ENCODE data around the gene PLXNC1.

Gene PLXNC1

DNA sequence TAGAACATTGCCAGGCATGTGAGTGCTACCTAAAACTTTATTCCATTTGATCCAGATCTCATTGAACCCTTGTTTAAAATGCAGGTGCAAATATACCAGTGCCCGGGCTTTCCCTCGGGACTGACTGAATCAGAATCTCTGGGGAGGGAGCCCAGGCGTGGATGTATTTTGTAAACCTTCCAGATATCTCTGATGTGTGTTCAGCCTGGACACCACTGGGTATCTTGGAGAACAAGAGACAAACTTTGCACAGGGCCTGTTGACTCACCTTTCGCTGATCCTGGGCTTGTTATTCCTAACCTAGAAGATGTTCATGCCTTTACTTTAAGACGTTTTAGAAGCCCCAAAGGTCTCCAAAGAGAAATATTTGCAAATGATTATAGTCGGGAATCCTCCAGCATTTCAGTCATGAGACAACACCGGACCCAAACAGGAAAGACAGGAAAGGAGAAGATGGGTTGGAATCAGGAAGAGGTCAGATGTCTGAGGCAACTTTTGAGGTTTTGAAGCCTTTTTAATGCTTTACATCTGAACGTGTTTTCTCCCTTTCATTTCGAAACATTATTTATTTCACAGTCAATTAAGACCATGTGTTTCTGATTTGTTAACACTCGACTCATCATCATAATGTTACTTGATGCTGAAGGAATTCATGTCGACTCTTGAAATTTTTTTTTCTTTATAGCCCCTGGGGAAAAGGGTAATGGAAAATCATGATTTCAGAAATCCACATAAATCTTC lies 118.6 kb downstream of the PLXNC1 start:
- Histone ChIP-seq H3K9me3 (ENCODE audit: control insufficient read depth, insufficient read depth, low read length) (no peaks in the 10 kb centered on the region), H3K27ac (ENCODE audit: low read depth, low read length) (no peak overlapping the region), H3K36me3 (ENCODE audit: control insufficient read depth, insufficient read depth, low read length) (no peaks in the 10 kb centered on the region), H3K4me1 (ENCODE audit: control insufficient read depth, insufficient read depth, low read length) (peaks cover 37% of the 10 kb centered on the region), H3K4me3 (ENCODE audit: low read depth, low read length) (no peak overlapping the region), H3K27me3 (ENCODE audit: control insufficient read depth, insufficient read depth, low read length) (0 out of 2 replicates have a peak, but pooled peaks cover 3% of the 10 kb centered on the region), H3K9ac (ENCODE audit: low read depth, low read length) (no peak overlapping the region)

DNA sequence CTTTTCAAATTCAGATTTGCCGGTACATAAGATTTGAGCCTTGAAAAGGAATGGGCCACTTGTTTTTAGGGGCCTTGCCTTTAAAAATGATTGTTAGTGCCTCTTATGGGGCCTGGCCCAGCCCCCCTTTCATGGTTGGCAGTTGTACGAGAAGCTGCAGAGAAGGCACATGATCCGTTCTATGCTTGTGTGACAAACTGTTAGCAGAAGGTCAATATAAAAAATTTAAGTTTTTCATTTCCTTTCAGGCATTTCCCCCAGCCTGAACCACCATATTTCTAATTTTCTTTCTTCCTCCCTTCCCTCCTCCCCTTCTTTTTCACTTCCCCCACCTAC lies 119.1 kb downstream of the PLXNC1 start:
- H3K4me3 ChIP-seq (ENCODE audit: low read depth, low read length): no peak overlapping the region
- H3K4me1 ChIP-seq (ENCODE audit: control insufficient read depth, insufficient read depth, low read length): peaks cover 32% of the 10 kb centered on the region
- no peak overlapping the region for H3K9ac ChIP-seq (ENCODE audit: low read depth, low read length)
- H3K36me3 ChIP-seq (ENCODE audit: control insufficient read depth, insufficient read depth, low read length): no peaks in the 10 kb centered on the region
- H3K27ac ChIP-seq (ENCODE audit: low read depth, low read length): no peak overlapping the region
- 0 out of 2 replicates have a peak, but pooled peaks cover 3% of the 10 kb centered on the region for H3K27me3 ChIP-seq (ENCODE audit: control insufficient read depth, insufficient read depth, low read length)
- no peaks in the 10 kb centered on the region for H3K9me3 ChIP-seq (ENCODE audit: control insufficient read depth, insufficient read depth, low read length)

DNA sequence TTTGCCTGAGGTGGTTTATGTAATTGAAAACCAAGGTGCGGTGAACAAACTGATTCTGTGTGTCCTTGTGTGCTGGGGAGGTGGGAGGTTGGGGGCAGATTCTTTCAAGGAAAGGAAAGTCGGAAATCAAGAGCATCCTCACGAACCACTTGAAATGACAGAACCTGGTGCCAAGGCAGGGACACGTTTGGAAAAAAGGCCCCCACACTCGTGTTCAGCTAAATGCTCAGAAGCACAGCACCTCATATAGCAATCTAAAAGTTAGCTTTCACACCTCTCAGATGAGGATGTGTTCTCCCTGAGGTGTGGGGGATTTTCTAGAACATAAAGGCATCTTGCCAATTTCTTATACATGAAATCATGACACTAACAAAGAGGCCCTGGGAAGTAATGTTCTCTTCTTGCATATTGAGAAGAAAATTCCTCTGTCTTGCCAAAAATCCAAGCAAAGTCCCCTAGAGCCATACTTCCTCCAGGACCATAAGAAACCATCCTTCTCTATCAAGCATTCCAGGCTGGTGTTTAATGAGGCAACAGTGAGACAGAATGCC lies 119.6 kb downstream of the PLXNC1 start:
- H3K27ac ChIP-seq (ENCODE audit: low read depth, low read length): no peak overlapping the region
- peaks cover 28% of the 10 kb centered on the region for H3K4me1 ChIP-seq (ENCODE audit: control insufficient read depth, insufficient read depth, low read length)
- H3K9ac ChIP-seq (ENCODE audit: low read depth, low read length): no peak overlapping the region

DNA sequence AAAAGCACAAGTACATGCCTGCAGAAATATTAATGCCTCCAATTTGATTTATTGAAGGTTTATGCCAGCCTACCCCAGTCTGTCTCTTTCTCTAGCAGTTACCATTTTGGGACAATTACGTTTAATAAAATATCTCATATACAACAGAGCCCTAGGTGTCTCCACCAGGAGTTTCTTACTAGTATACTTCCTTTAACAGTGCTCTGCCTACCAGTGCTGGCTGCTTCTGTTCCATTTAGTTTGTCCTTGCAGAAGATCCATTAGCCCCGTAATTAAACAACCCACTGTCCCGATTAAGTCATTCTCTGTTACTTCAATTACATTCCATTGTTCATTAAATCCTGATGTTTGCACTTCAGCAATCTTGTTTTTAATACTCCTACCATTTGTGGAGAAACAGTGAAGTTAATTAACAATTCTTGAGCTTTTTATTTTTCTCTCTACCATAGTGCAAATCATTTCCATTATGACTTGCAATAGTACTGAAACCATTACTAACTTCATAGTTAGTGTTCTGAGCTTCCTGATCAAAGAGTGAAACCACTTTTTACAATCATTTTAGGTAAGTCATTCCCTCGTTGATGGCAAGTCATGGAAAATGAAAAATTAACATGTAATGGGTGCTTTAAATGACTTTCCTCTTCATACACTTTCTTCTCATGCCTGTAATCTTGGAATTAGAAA lies 121.1 kb downstream of the PLXNC1 start:
- H3K27me3 ChIP-seq (ENCODE audit: control insufficient read depth, insufficient read depth, low read length): no peaks in the 10 kb centered on the region
- H3K4me1 ChIP-seq (ENCODE audit: control insufficient read depth, insufficient read depth, low read length): peaks cover 15% of the 10 kb centered on the region
- no peak overlapping the region for H3K27ac ChIP-seq (ENCODE audit: low read depth, low read length)
- H3K9me3 ChIP-seq (ENCODE audit: control insufficient read depth, insufficient read depth, low read length): no peaks in the 10 kb centered on the region
- no peak overlapping the region for H3K9ac ChIP-seq (ENCODE audit: low read depth, low read length)
- H3K36me3 ChIP-seq (ENCODE audit: control insufficient read depth, insufficient read depth, low read length): no peaks in the 10 kb centered on the region
- H3K4me3 ChIP-seq (ENCODE audit: low read depth, low read length): no peak overlapping the region

More for the DNA sequence above, 119.6 kb downstream of the PLXNC1 start:
- H3K36me3 ChIP-seq (ENCODE audit: control insufficient read depth, insufficient read depth, low read length): no peaks in the 10 kb centered on the region
- H3K4me3 ChIP-seq (ENCODE audit: low read depth, low read length): no peak overlapping the region
- 0 out of 2 replicates have a peak, but pooled peaks cover 3% of the 10 kb centered on the region for H3K27me3 ChIP-seq (ENCODE audit: control insufficient read depth, insufficient read depth, low read length)
- H3K9me3 ChIP-seq (ENCODE audit: control insufficient read depth, insufficient read depth, low read length): no peaks in the 10 kb centered on the region

DNA sequence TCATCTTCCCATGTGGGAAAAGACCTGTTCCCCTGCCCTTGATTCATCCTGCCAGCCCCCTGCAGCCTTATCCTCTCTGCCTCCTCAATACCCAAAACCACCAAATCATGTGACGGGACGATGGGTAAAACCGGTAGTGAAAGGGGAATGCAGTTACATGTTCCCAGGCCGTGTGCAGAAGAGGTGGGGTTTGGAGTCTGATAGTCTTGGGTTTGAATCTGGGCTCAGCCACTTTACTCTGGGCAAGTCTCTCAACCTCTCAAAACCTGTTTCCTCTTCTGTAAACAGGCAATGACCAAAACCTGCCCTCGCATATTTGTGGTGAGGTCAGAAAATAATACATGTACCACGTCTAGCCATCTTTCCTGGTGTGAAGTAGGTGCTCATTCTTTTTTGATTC lies 123.0 kb downstream of the PLXNC1 start:
- Histone ChIP-seq H3K4me1 (ENCODE audit: control insufficient read depth, insufficient read depth, low read length) (0 out of 2 replicates have a peak, but pooled peaks cover 8% of the 10 kb centered on the region), H3K27ac (ENCODE audit: low read depth, low read length) (no peak overlapping the region), H3K36me3 (ENCODE audit: control insufficient read depth, insufficient read depth, low read length) (no peaks in the 10 kb centered on the region), H3K27me3 (ENCODE audit: control insufficient read depth, insufficient read depth, low read length) (no peaks in the 10 kb centered on the region), H3K9ac (ENCODE audit: low read depth, low read length) (no peak overlapping the region), H3K4me3 (ENCODE audit: low read depth, low read length) (no peak overlapping the region), H3K9me3 (ENCODE audit: control insufficient read depth, insufficient read depth, low read length) (no peaks in the 10 kb centered on the region)

DNA sequence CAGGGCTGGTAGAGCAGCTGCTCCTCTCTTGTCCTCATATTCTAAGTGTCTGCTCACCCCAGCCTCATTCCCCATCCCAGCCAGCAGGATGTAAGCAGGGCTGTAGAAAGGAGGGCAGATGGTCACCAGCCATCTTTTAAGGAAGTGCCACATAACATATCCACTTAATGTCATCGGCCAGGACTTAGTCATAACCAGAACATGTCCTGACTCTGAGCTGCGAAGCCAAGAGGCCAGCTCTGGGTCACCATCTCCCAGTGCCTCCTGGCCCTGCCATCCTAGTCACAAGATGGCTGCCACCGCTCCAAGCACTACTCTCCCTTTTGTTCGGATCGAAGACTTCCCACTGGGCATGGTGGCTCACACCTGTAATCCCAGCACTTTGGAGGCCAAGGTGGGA lies 123.9 kb downstream of the PLXNC1 start:
- Histone ChIP-seq H3K36me3 (ENCODE audit: control insufficient read depth, insufficient read depth, low read length) (no peaks in the 10 kb centered on the region), H3K27ac (ENCODE audit: low read depth, low read length) (no peak overlapping the region), H3K9me3 (ENCODE audit: control insufficient read depth, insufficient read depth, low read length) (no peaks in the 10 kb centered on the region), H3K27me3 (ENCODE audit: control insufficient read depth, insufficient read depth, low read length) (no peaks in the 10 kb centered on the region), H3K9ac (ENCODE audit: low read depth, low read length) (no peak overlapping the region), H3K4me3 (ENCODE audit: low read depth, low read length) (no peak overlapping the region), H3K4me1 (ENCODE audit: control insufficient read depth, insufficient read depth, low read length) (0 out of 2 replicates have a peak, but pooled peaks cover 8% of the 10 kb centered on the region)

DNA sequence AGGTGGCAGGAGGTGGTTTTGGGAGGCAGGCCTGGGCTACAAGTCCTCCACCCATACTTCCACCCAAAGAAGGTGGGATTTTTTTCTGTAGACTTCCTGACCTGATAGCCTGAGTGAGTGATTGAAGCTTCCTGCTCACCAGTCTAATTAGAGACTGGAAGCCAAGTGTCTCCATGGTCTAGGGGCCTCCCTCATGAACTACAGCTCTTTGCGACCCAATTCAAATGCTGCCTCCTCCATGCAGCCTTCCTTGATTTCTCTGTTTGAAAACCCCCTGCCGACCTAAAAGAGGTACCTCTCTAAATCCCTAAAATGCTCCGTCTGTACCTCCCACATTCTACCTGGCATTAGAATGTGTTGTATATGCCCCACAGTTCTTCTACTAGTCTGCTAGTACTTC lies 124.9 kb downstream of the PLXNC1 start:
- Histone ChIP-seq H3K4me3 (ENCODE audit: low read depth, low read length) (no peak overlapping the region), H3K9me3 (ENCODE audit: control insufficient read depth, insufficient read depth, low read length) (no peaks in the 10 kb centered on the region), H3K9ac (ENCODE audit: low read depth, low read length) (no peak overlapping the region), H3K4me1 (ENCODE audit: control insufficient read depth, insufficient read depth, low read length) (0 out of 2 replicates have a peak, but pooled peaks cover 8% of the 10 kb centered on the region), H3K27ac (ENCODE audit: low read depth, low read length) (no peak overlapping the region), H3K27me3 (ENCODE audit: control insufficient read depth, insufficient read depth, low read length) (no peaks in the 10 kb centered on the region), H3K36me3 (ENCODE audit: control insufficient read depth, insufficient read depth, low read length) (no peaks in the 10 kb centered on the region)

DNA sequence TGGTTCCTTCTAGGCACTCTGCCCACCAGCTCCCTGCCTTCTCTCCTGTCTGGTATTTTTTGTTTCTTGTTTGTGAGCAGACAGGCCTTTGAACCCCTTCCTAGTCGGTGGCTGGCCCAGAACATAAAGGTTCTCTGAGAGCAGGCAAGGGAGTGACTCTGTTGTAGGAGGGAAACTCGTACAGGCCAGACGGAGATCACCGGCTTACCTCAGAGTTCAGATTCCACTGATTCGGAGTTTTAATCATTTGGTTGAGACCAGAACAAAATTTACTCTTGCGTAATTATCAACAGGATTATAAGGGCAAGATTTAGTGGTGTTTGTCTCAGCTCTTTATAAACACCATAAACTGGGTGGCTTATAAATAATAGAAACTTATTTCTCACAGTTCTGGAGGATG lies 128.3 kb downstream of the PLXNC1 start:
- Histone ChIP-seq H3K36me3 (ENCODE audit: control insufficient read depth, insufficient read depth, low read length) (no peaks in the 10 kb centered on the region), H3K4me3 (ENCODE audit: low read depth, low read length) (no peak overlapping the region), H3K27ac (ENCODE audit: low read depth, low read length) (no peak overlapping the region), H3K4me1 (ENCODE audit: control insufficient read depth, insufficient read depth, low read length) (no peaks in the 10 kb centered on the region), H3K27me3 (ENCODE audit: control insufficient read depth, insufficient read depth, low read length) (no peaks in the 10 kb centered on the region), H3K9ac (ENCODE audit: low read depth, low read length) (no peak overlapping the region), H3K9me3 (ENCODE audit: control insufficient read depth, insufficient read depth, low read length) (no peaks in the 10 kb centered on the region)

DNA sequence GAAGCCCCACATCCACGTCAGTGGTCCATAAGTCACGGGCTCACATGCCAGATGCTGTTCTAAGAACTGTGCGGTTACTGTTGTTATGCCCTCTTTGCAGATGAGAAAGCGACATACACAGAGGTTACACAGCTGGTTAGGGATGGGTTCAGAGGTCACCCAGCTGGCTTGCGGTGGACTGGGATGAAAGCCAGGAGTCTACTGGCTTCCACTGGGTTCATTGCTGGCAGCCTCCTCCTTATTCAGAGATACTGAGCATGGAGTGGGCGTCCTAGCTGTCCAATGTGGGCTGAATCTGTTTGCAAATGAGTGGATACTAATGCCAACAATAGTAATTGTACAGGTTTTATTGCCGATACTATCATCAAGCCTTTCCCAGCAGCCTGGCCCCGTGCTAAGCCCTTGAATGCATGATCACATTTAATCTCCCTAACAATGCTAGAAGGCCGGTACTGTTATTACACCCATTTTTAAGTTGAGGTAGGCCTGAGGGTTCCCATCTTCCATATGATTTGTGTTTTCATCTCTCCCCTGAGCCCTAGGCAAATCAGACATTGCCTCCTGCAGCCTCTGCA lies 129.1 kb downstream of the PLXNC1 start:
- Histone ChIP-seq H3K36me3 (ENCODE audit: control insufficient read depth, insufficient read depth, low read length) (no peaks in the 10 kb centered on the region), H3K27me3 (ENCODE audit: control insufficient read depth, insufficient read depth, low read length) (no peaks in the 10 kb centered on the region), H3K4me1 (ENCODE audit: control insufficient read depth, insufficient read depth, low read length) (no peaks in the 10 kb centered on the region)

DNA sequence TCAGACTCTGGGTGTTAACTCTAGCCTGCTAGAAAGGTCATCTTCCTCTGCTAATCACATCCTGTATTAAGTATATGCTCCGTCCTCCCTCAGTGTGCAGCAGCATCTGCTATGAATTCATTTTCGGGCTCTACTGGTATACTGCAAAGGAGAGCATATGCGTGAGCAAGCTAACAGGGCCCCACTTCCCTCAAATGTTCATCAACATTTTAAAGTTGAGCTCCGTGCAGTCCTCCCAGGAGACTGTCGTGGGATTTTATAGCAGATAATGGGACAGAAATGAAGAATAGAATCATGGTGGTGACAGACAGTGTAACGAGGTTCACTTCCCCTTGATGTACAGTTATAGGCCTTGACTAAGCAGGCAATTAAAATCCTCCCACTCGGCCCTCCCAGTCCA lies 131.7 kb downstream of the PLXNC1 start:
- Histone ChIP-seq H3K36me3 (ENCODE audit: control insufficient read depth, insufficient read depth, low read length) (no peaks in the 10 kb centered on the region), H3K27ac (ENCODE audit: low read depth, low read length) (no peak overlapping the region), H3K4me1 (ENCODE audit: control insufficient read depth, insufficient read depth, low read length) (no peaks in the 10 kb centered on the region), H3K4me3 (ENCODE audit: low read depth, low read length) (no peak overlapping the region), H3K9me3 (ENCODE audit: control insufficient read depth, insufficient read depth, low read length) (no peaks in the 10 kb centered on the region), H3K9ac (ENCODE audit: low read depth, low read length) (no peak overlapping the region), H3K27me3 (ENCODE audit: control insufficient read depth, insufficient read depth, low read length) (no peaks in the 10 kb centered on the region)

More for the DNA sequence above, 129.1 kb downstream of the PLXNC1 start:
- H3K9me3 ChIP-seq (ENCODE audit: control insufficient read depth, insufficient read depth, low read length): no peaks in the 10 kb centered on the region
- H3K9ac ChIP-seq (ENCODE audit: low read depth, low read length): no peak overlapping the region
- no peak overlapping the region for H3K27ac ChIP-seq (ENCODE audit: low read depth, low read length)
- H3K4me3 ChIP-seq (ENCODE audit: low read depth, low read length): no peak overlapping the region

DNA sequence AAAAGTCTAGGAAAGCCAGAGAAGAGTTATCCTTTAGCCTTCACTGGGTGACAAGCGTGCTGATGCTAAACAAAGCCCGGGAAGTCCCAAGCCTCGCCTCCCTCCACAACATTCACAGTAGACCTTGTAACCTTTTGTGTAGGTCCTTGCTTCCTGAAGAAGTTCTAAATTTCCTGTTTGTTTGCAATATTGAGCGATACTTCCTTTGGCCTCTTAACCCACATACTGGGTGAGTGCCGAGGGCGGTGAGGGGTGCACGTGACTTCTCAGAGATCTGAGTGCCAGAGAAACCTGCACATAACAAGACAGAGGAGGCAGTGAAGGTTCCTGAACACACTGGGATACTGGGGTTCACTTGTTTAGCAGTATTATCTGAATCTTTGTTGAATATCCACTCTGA lies 134.3 kb downstream of the PLXNC1 start:
- Histone ChIP-seq H3K9me3 (ENCODE audit: control insufficient read depth, insufficient read depth, low read length) (no peaks in the 10 kb centered on the region), H3K27ac (ENCODE audit: low read depth, low read length) (no peak overlapping the region), H3K36me3 (ENCODE audit: control insufficient read depth, insufficient read depth, low read length) (no peaks in the 10 kb centered on the region), H3K9ac (ENCODE audit: low read depth, low read length) (no peak overlapping the region), H3K4me1 (ENCODE audit: control insufficient read depth, insufficient read depth, low read length) (peaks cover 19% of the 10 kb centered on the region), H3K4me3 (ENCODE audit: low read depth, low read length) (no peak overlapping the region), H3K27me3 (ENCODE audit: control insufficient read depth, insufficient read depth, low read length) (no peaks in the 10 kb centered on the region)
